Small intestine (tissue), 7 donors: Measurements from ENCODE around the gene FAM124B. TPM values are rescaled to one million over a fixed set of nuclear protein-coding genes. Genes with fewer than 3 reads are reported as not detected.
"Not testable (repeated sequence)": the region's sequence is repeated elsewhere in the genome, so short reads cannot be mapped to it uniquely, and the experiment has no call there.

Source experiments
- DNase-seq, 2 donors: peaks; one replicate each; pipeline versions ENCODE4 v3.0.0 to v3.0.0-alpha.2; 2013
- FAIRE-seq: peaks from 2 replicates; lab custom pipeline; 2012; peaks lifted over from hg19 to GRCh38; lab: Jason Lieb, UNC
- H3K27ac ChIP-seq, 3 donors: one replicate each; pipeline ENCODE4 v1.5.1; 2013; ENCODE audit warnings: low read length in 2 of 3, mild to moderate bottlenecking in 2 of 3, control low read depth in 1 of 3, inconsistent platforms in 1 of 3, low read depth in 1 of 3, moderate library complexity in 1 of 3
- H3K27me3 ChIP-seq, 3 donors: one replicate each; pipeline ENCODE4 v1.6.1; 2013; ENCODE audit warnings: low read length in 3 of 3, inconsistent platforms in 1 of 3; ENCODE audit not compliant: control insufficient read depth in 3 of 3, insufficient read depth in 3 of 3
- H3K36me3 ChIP-seq, 3 donors: one replicate each; pipeline ENCODE4 v1.6.1; 2013; ENCODE audit warnings: low read length in 3 of 3, inconsistent platforms in 1 of 3, low read depth in 1 of 3, mild to moderate bottlenecking in 1 of 3, moderate library complexity in 1 of 3; ENCODE audit not compliant: control insufficient read depth in 3 of 3, insufficient read depth in 2 of 3
- H3K4me1 ChIP-seq, 3 donors: one replicate each; pipeline ENCODE4 v1.6.1; 2013; ENCODE audit warnings: low read length in 2 of 3, inconsistent platforms in 1 of 3, low read depth in 1 of 3, mild to moderate bottlenecking in 1 of 3, moderate library complexity in 1 of 3; ENCODE audit not compliant: control insufficient read depth in 3 of 3, insufficient read depth in 2 of 3
- H3K4me3 ChIP-seq, 3 donors: one replicate each; pipeline ENCODE4 v1.5.1; 2013; ENCODE audit warnings: low read length in 3 of 3, control low read depth in 1 of 3, inconsistent platforms in 1 of 3, low read depth in 1 of 3, mild to moderate bottlenecking in 1 of 3, moderate library complexity in 1 of 3
- H3K9me3 ChIP-seq, 2 donors: one replicate each; pipeline ENCODE4 v1.6.1; 2013; ENCODE audit warnings: low read depth in 1 of 2, low read length in 1 of 2; ENCODE audit not compliant: control insufficient read depth in 2 of 2, insufficient read depth in 1 of 2
- WGBS, 3 donors: extraction: QIAGEN DNeasy Blood & Tissue Kit; methylation state at CpG; one replicate each; pipeline ENCODE4 v1.1.7; 2013; 5-methylcytosine and 5-hydroxymethylcytosine counted together
- polyA plus RNA-seq, 4 donors: library from polyadenylated mRNA; stranded (reverse) in 3 of 4; unstranded in 1 of 4; fragments of 200-250 nt in 3 of 4; fragments of 120-200 nt in 1 of 4; gene quantifications; one replicate each; pipeline versions ENCODE4 v1.2.1 to v1.2.3, GENCODE V29; 2013
- donor health status: healthy with polysubstance abuse.
- donor health status: control.
- donor health status: control.
- donor health status: Bipolar disorder and iron deficiency.
- donor health status: healthy.

The FAM124B gene
- polyA plus RNA-seq, 4 donors = 0.81 to 2.0 (median 1.1) TPM; not detected in 1

DNA sequence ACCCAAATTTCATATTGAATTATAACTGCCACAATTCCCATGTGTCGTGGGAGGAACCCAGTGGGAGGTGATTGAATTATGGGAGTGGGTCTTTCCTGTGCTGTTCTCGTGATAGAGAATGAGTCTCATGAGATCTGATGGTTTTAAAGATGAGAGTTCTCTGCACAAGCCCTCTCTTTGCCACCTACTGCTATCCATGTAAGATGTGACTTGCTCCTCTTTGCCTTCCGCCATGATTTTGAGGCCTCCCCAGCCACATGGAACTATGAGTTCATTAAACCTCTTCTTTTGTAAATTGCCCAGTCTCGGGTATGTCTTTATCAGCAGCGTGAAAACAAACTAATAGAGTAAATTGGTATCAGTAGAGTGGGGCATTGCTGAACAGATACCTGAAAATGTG, 4.8 kb downstream of the FAM124B start:
- not testable (repeated sequence) for H3K27me3 ChIP-seq, H3K4me1 ChIP-seq, H3K9me3 ChIP-seq, H3K4me3 ChIP-seq, H3K36me3 ChIP-seq, FAIRE-seq, DNase-seq, H3K27ac ChIP-seq
- WGBS, 3 donors = 81 to 91% (median 84%) methylated on average over 5 of the region's 5 CpGs

DNA sequence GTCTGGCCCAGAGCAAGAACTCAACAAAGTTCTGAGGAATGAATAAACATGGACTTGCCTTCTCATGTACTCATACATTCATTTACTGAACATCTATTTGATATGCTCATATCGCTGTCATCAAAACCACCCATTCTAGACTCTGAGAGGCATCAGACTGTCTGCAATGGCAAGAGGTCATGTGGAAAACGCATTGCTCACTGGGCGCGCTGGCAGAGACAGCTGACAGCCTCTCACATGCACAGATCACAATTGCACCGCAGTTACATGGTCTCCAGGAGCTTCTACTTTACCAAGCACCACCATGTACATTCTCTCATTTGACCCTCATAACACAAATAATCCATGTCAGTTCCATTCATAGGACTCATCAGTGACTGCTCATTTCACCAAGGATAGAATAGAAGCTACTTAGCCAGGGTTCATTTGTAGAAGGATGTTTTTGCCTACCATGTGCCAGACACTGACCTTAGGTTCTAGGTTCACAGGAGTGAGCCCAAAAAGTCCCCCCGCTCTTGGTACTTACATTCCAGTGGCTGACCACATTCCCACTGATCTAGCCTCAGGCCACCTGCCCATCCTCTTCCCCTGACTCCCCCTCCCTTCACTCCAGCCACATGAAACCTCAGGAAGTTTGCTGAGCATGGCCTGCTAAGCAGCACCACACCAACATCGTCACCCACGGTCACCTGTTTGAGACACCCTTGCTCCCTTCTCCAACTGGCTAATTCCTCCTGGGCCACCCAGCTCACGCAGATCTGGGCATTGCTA, 6.1 kb downstream of the FAM124B start:
- no peak overlapping the region for H3K4me3 ChIP-seq
- no peaks in the 10 kb centered on the region for H3K36me3 ChIP-seq
- WGBS, 3 donors = 87 to 90% (median 88%) methylated on average over 9 of the region's 9 CpGs
- no peak overlapping the region for H3K27ac ChIP-seq
- FAIRE-seq (no peak), DNase-seq (no peak)
- H3K9me3 ChIP-seq = peaks cover 0 to 2% of the 10 kb centered on the region in 2 donors
- no peaks in the 10 kb centered on the region for H3K4me1 ChIP-seq
- H3K27me3 ChIP-seq = no peaks in the 10 kb centered on the region

DNA sequence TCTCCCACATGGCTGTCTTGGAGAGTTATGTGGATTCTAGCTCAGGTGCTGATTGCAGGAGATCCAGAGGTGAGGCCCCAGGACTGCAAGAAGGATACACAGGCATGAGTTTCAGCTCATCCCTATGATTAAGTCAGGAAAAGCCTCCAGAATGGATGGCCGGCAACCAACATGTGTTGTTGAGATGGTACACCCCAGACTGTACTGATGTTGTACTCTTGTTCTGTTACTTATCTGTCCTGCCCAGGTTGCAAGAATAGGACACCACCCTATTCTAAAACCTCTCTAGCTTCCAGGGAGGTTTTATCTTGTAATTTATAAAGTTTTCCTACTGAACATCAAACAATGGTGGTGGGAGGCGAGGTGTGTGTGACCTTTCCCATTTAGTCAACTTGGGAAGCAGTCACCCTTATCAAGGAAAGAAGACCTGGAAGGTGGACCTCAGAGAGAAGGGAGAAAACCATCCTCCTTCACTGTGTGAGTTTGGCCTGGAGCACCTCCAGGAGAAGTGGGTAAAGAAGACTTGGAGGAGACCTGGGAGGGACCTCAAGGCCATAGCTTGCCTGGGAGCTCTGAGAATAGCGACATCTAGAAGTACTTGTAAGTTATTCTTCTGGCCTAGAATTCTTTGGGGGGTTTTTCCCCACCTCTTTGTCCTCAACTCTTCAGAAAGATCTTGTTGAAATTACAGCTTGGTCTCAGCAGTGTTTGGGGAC, 8.6 kb downstream of the FAM124B start:
- no peaks in the 10 kb centered on the region for H3K27me3 ChIP-seq

GRCh38 chr2:224392545-224392944, 9.4 kb downstream of the FAM124B start:
- no peak for DNase-seq
- peaks cover 0 to 2% of the 10 kb centered on the region in 2 donors for H3K9me3 ChIP-seq
- H3K27ac ChIP-seq = no peak overlapping the region
- no peaks in the 10 kb centered on the region for H3K4me1 ChIP-seq
- H3K27me3 ChIP-seq = no peaks in the 10 kb centered on the region
- no peaks in the 10 kb centered on the region for H3K36me3 ChIP-seq
- FAIRE-seq = no peak
- 52 to 59% (median 56%) methylated on average over 4 of the region's 4 CpGs for WGBS, 3 donors
- H3K4me3 ChIP-seq = no peak overlapping the region

More for the DNA sequence above, 8.6 kb downstream of the FAM124B start:
- H3K4me3 ChIP-seq = no peak overlapping the region
- no peaks in the 10 kb centered on the region for H3K36me3 ChIP-seq
- DNase-seq = no peak
- FAIRE-seq = no peak
- peaks cover 0 to 2% of the 10 kb centered on the region in 2 donors for H3K9me3 ChIP-seq
- WGBS, 3 donors = 89 to 92% (median 91%) methylated on average over 3 of the region's 3 CpGs
- H3K27ac ChIP-seq = no peak overlapping the region
- no peaks in the 10 kb centered on the region for H3K4me1 ChIP-seq

DNA sequence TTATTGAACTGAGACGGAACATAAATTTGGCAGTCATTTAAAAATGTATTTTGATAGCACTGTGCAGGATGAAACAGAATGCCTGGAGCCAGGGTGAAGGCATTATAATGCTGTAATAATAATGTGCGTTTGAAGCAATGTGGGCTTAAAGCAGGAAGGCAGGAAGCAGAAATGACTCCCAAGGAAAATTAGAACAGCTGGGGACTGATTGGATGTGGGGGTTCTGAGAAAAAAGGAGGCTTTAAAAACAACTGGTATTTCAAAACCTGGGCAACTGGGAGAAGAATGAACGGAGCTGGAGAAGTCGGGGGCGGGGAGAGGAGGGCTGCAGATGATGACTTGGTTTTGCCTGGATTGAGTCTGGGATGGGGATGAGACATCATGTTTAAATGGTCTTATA, 12.6 kb downstream of the FAM124B start:
- FAIRE-seq (no peak), DNase-seq (no peak)
- Histone ChIP-seq H3K9me3 (no peaks in the 10 kb centered on the region), H3K4me3 (no peak overlapping the region), H3K4me1 (no peaks in the 10 kb centered on the region), H3K27ac (no peak overlapping the region), H3K36me3 (no peaks in the 10 kb centered on the region), H3K27me3 (no peaks in the 10 kb centered on the region)
- 84 to 87% (median 86%) methylated on average over 5 of the region's 5 CpGs for WGBS, 3 donors

- FAIRE-seq (no peak), DNase-seq (no peak)
- H3K9me3 ChIP-seq = no peaks in the 10 kb centered on the region
- no peaks in the 10 kb centered on the region for H3K4me1 ChIP-seq
- H3K4me3 ChIP-seq = no peak overlapping the region
- H3K27ac ChIP-seq = no peak overlapping the region
- H3K27me3 ChIP-seq = no peaks in the 10 kb centered on the region
- WGBS, 3 donors = 84 to 88% (median 86%) methylated on average over 2 of the region's 2 CpGs
- H3K36me3 ChIP-seq = no peaks in the 10 kb centered on the region
These were observed 15.0 kb downstream of the FAM124B start for GRCh38 chr2:224386876-224387275.

DNA sequence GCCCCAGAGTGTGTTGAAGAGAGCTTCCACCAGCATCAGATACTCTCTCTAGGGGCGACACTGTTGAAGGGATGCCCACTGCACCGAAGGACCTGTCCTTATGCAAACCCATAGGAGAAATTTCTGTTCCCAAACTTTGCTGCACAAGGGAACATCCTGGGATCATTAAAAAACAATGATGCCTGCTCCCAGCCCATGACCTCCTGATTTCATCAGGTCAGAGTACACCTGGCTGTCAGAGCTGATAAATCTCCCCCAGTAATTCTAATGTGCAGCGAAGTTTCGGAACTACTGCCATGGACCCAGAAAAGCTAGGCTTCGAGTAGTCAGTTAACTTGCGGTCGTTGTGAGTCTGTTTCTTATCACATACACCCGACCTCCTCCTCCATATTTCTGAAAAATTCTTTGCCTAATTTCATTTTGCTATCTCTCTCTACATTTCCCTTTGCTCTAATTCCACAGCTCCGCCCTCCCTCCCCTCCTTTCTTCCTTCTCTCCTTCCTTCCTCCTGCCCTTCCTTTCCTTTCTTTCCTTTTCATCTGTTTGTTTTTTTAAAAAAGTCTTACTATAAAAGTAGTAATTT, 18.8 kb downstream of the FAM124B start:
- Histone ChIP-seq H3K27me3 (no peaks in the 10 kb centered on the region), H3K4me3 (no peak overlapping the region), H3K9me3 (no peaks in the 10 kb centered on the region), H3K36me3 (no peaks in the 10 kb centered on the region), H3K4me1 (no peaks in the 10 kb centered on the region), H3K27ac (no peak overlapping the region)
- DNase-seq (no peak), FAIRE-seq (no peak)
- WGBS, 3 donors = 81 to 91% (median 89%) methylated on average over 9 of the region's 9 CpGs

- not testable (repeated sequence) for H3K36me3 ChIP-seq, H3K27me3 ChIP-seq, H3K27ac ChIP-seq, H3K9me3 ChIP-seq, H3K4me3 ChIP-seq, FAIRE-seq, H3K4me1 ChIP-seq, DNase-seq
- WGBS, 3 donors = 73 to 95% (median 93%) methylated on average over 2 of the region's 2 CpGs
These were observed 19.6 kb downstream of the FAM124B start for GRCh38 chr2:224382280-224382647.
